GM10266 (cell line): Measurements from ENCODE around the gene ATP6V0B.

Experiments used
- DNase-seq: peaks from one replicate; pipeline ENCODE4 v3.0.0; 2012; ENCODE audit errors: extremely low spot score
- CTCF ChIP-seq: IDR thresholded peaks from 2 replicates; pipeline ENCODE4 v1.5.1; 2012; ENCODE audit warnings: mild to moderate bottlenecking, low read depth; ENCODE audit not compliant: control insufficient read depth, insufficient read depth; ENCODE audit errors: missing control alignments

The ATP6V0B gene

GRCh38 chr1:43947061-43947873, 27.5 kb upstream of the ATP6V0B start:
- no peak for DNase-seq
- no peak for TF ChIP-seq CTCF

- no peak for TF ChIP-seq CTCF
- no peak for DNase-seq
Observed at GRCh38 chr1:43947874-43948437, 26.8 kb upstream of the ATP6V0B start.

DNA sequence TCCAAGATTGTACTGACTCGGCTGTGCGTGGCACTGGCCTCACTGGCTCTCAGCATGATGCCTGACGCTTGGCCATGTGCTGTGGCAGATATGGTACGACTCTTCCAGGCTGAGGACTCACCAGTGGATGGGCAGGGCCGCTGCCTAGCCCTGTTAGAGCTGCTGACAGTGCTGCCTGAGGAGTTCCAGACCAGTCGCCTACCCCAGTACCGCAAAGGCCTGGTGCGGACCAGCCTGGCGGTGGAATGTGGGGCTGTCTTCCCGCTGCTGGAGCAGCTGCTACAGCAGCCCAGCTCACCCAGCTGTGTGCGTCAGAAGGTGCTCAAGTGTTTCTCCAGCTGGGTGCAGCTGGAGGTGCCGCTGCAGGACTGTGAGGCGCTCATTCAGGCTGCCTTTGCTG, 25.1 kb upstream of the ATP6V0B start:
- no peak for DNase-seq
- no peak for TF ChIP-seq CTCF

- DNase-seq: no peak
- no peak for TF ChIP-seq CTCF
Observed at GRCh38 chr1:43951021-43951985, 23.5 kb upstream of the ATP6V0B start.

GRCh38 chr1:43952731-43953346, 21.9 kb upstream of the ATP6V0B start:
- no peak for DNase-seq
- TF ChIP-seq CTCF: no peak

DNA sequence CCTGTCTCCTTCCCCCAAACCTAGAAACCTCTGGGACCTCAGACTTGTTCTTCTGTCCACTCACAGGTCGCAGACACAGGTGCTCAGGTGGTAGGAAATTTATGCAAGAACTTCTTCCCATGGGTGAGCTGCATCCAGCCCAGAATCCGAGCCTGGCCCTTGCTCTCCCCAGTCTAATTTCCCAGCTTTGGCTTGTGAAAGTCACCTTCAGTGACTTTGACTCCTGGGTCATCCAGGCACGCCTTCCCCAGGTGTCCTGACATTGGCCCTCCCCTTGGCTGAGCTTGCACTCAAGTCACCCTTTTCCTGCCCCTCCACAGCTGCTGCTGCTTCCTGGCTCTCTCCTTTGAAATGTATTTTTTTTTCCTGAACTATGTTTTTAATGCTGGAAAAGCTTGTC, 21.4 kb upstream of the ATP6V0B start:
- TF ChIP-seq CTCF: no peak
- DNase-seq: no peak

- no peak for DNase-seq
- TF ChIP-seq CTCF: no peak
Observed at GRCh38 chr1:43954036-43954435, 20.7 kb upstream of the ATP6V0B start.
